GM12878 (cell line): ENCODE measurements around the gene C4B. TPM values are rescaled to one million over a fixed set of nuclear protein-coding genes. Genes with fewer than 3 reads are reported as not detected.

Experiments used
- ATAC-seq: fragments of 200-7000 bp; cut with Tn5 transposase; 3 replicates; pipeline ENCODE4 v1.9.1; 2020; ENCODE audit warnings: mild to moderate bottlenecking, moderate library complexity
- BruUV-seq: library from RNA; stranded (reverse); fragments of 400-500 nt; replicated peaks from 2 replicates; lab custom pipeline; 2021; lab: Mats Ljungman, UMichigan
- CTCF ChIA-PET: fragments of 300-600 bp; sonication (Branson Sonifier 250); formaldehyde crosslinking; extraction: SDS; loops from one replicate; lab custom pipeline; 2021; ENCODE audit warnings: inconsistent platforms; lab: Yijun Ruan, JAX
- POLR2A ChIA-PET: fragments of 350-600 bp; formaldehyde crosslinking; extraction: SDS; loops from one replicate; lab custom pipeline; 2021; ENCODE audit warnings: inconsistent platforms; lab: Charles Lee
- RAD21 ChIA-PET: fragments of 300-600 bp; sonication (Branson Sonifier 250); formaldehyde crosslinking; loops from one replicate; lab custom pipeline; 2023; ENCODE audit warnings: antibody characterized with exemption; ENCODE audit not compliant: unreplicated experiment; lab: Charles Lee
- SMC1A ChIA-PET: fragments of 300-600 bp; sonication (Branson Sonifier 250); formaldehyde crosslinking; loops from one replicate; lab custom pipeline; 2023; ENCODE audit not compliant: unreplicated experiment, uncharacterized antibody; lab: Charles Lee
- DNase-seq: peaks from one replicate; pipeline ENCODE4 v3.0.0-alpha.2; 2011; ENCODE audit warnings: low read depth, low spot score
- FAIRE-seq: peaks from 3 replicates; lab custom pipeline; 2011; peaks lifted over from hg19 to GRCh38; lab: Jason Lieb, UNC
- H2AFZ ChIP-seq: 2 replicates; pipeline ENCODE4 v1.6.0; 2011; ENCODE audit warnings: low read depth, low read length, control low read depth; ENCODE audit not compliant: control insufficient read depth
- H3K27ac ChIP-seq: 2 replicates; pipeline ENCODE4 v1.5.1; 2011; ENCODE audit warnings: control low read depth; ENCODE audit not compliant: control insufficient read depth, insufficient read depth
- H3K27me3 ChIP-seq, 2 experiments: replicated peaks in 1 of 2; 2 replicates each; pipeline versions ENCODE4 v1.6.0 to v1.6.1; 2011; ENCODE audit warnings: low read length in 1 of 2; ENCODE audit not compliant: control insufficient read depth in 2 of 2, insufficient read depth in 2 of 2
- H3K36me3 ChIP-seq, 2 experiments: 2 replicates each; pipeline ENCODE4 v1.5.1; 2011; ENCODE audit warnings: low read length in 1 of 2; ENCODE audit not compliant: control insufficient read depth in 2 of 2, insufficient read depth in 2 of 2
- H3K4me1 ChIP-seq: 2 replicates; pipeline ENCODE4 v1.6.1; 2011; ENCODE audit warnings: mild to moderate bottlenecking, low read length, moderate library complexity, mixed read lengths; ENCODE audit not compliant: control insufficient read depth, insufficient read depth
- H3K4me2 ChIP-seq: 2 replicates; pipeline ENCODE4 v1.6.0; 2011; ENCODE audit warnings: control low read depth; ENCODE audit not compliant: control insufficient read depth, insufficient read depth
- H3K4me3 ChIP-seq: fragments of 200-600 bp; sonication (generic); 2 replicates; pipeline ENCODE4 v1.5.1; 2016
- H3K79me2 ChIP-seq: 2 replicates; pipeline ENCODE4 v1.6.0; 2011; ENCODE audit warnings: low read length; ENCODE audit not compliant: control insufficient read depth, insufficient read depth
- H3K9ac ChIP-seq: 2 replicates; pipeline ENCODE4 v1.8.0; 2011; ENCODE audit warnings: low read length, control low read depth, mixed read lengths; ENCODE audit not compliant: control insufficient read depth, insufficient read depth
- H3K9me3 ChIP-seq: replicated peaks from 3 replicates; pipeline ENCODE4 v1.5.1; 2011; ENCODE audit warnings: mild to moderate bottlenecking, low read length; ENCODE audit not compliant: control insufficient read depth, insufficient read depth
- H4K20me1 ChIP-seq: 2 replicates; pipeline ENCODE4 v1.6.0; 2011; ENCODE audit not compliant: control insufficient read depth, insufficient read depth
- CUX1 ChIP-seq: IDR thresholded peaks from 2 replicates; pipeline ENCODE4 v1.6.1; 2012; ENCODE audit warnings: improper control_type of control experiment, low read depth, low read length; ENCODE audit not compliant: insufficient replicate concordance
- EGR1 ChIP-seq, 2 experiments: IDR thresholded peaks; 1 replicate in 1 of 2; 2 replicates in 1 of 2; pipeline ENCODE4 v1.6.1; 2011 to 2012; ENCODE audit warnings: low read depth in 2 of 2, low read length in 2 of 2, borderline replicate concordance in 1 of 2, mild to moderate bottlenecking in 1 of 2, moderate library complexity in 1 of 2
- HDAC2 ChIP-seq: fragments of 200-600 bp; sonication (generic); IDR thresholded peaks from 2 replicates; pipeline ENCODE4 v1.6.1; 2017
- MYB ChIP-seq: fragments of 150-350 bp; IDR thresholded peaks from 2 replicates; pipeline ENCODE4 v1.6.1; 2014; ENCODE audit warnings: mild to moderate bottlenecking, low read depth, low read length, borderline replicate concordance
- NR2C1 ChIP-seq: fragments of 450-650 bp; IDR thresholded peaks from 2 replicates; pipeline ENCODE4 v1.6.1; 2017; ENCODE audit warnings: antibody characterized with exemption, mild to moderate bottlenecking, moderate library complexity
- PAX8 ChIP-seq: fragments of 450-650 bp; IDR thresholded peaks from 2 replicates; pipeline ENCODE4 v1.6.1; 2017; ENCODE audit warnings: mild to moderate bottlenecking, moderate library complexity
- POLR2A ChIP-seq: IDR thresholded peaks from 2 replicates; pipeline ENCODE4 v1.6.1; 2011; ENCODE audit warnings: low read depth, mild to moderate bottlenecking, low read length
- RAD51 ChIP-seq: fragments of 450-650 bp; IDR thresholded peaks from 2 replicates; pipeline ENCODE4 v1.6.1; 2016; ENCODE audit warnings: moderate library complexity, mild to moderate bottlenecking, inconsistent platforms
- STAT1 ChIP-seq: fragments of 450-650 bp; conservative IDR thresholded peaks from 2 replicates; pipeline ENCODE4 v1.6.1; 2014; ENCODE audit warnings: antibody characterized with exemption, mild to moderate bottlenecking
- ZSCAN29 ChIP-seq: fragments of 450-650 bp; IDR thresholded peaks from 2 replicates; pipeline ENCODE4 v1.6.1; 2017; ENCODE audit warnings: mild to moderate bottlenecking, moderate library complexity
- WGBS: methylation state at CpG from one replicate; pipeline ENCODE4 v1.1.6; 2016; ENCODE audit warnings: low lambda C conversion rate; ENCODE audit not compliant: insufficient replicate concordance, insufficient coverage; ENCODE audit errors: missing lambda C conversion rate; 5-methylcytosine and 5-hydroxymethylcytosine counted together
- in situ Hi-C: fragments of 300-500 bp; cut with MboI; formaldehyde crosslinking; loops from 9 replicates; pipeline ENCODE4 v1.14.3; 2018; ENCODE audit warnings: mixed read lengths
- intact Hi-C: fragments of 100-400 bp; cut with micrococcal nuclease; formaldehyde crosslinking; loops from one replicate; pipeline ENCODE4 v1.14.2; 2022; ENCODE audit not compliant: unreplicated experiment
- polyA plus RNA-seq, 11 experiments: library from polyadenylated mRNA; depleted of rRNA in 4 of 11; unstranded in 6 of 11; stranded (reverse) in 5 of 11; fragments of >200 nt; fragmentation: Nextera tagmentation in 4 of 11; fragmentation: Illumina TruSeq in 1 of 11; extraction: Ambion mirVana in 4 of 11; extraction: Trizol in 1 of 11; gene quantifications; 1 replicate in 1 of 11; 2 replicates in 10 of 11; pipeline versions ENCODE4 v1.2.1 to v1.2.3, GENCODE V29; 2011 to 2016; ENCODE audit warnings: inconsistent platforms in 2 of 11, missing spikeins in 2 of 11, low read depth in 1 of 11
- total RNA-seq, 4 experiments: library from RNA; depleted of rRNA in 3 of 4; stranded (reverse); fragments of >200 nt in 3 of 4; fragmentation: Illumina TruSeq in 1 of 4; extraction: Trizol in 1 of 4; gene quantifications; 2 replicates each; pipeline versions ENCODE4 v1.2.1 to v1.2.3, GENCODE V29; 2013 to 2021

The C4B gene
- total and polyA plus RNA-seq, 10 of the 15 experiments (the other 5 are each of a cell fraction or from before 2014, with no cell fraction given) = 0.13 to 5.6 (median 1.7) TPM; not detected in 1

- ATAC-seq = no peak
- H3K27me3 ChIP-seq = peaks cover 0 to 1% of the 10 kb centered on the region in 2 experiments; a peak in 2 of 4 replicates
- POLR2A ChIA-PET = no interaction called here
- H3K4me2 ChIP-seq = no peak overlapping the region
- no peaks in the 10 kb centered on the region for H3K36me3 ChIP-seq
- FAIRE-seq = no peak
- H3K4me3 ChIP-seq = no peak overlapping the region
- no peaks in the 10 kb centered on the region for H3K79me2 ChIP-seq
- no peaks in the 10 kb centered on the region for H3K9me3 ChIP-seq
- no peak overlapping the region for H3K27ac ChIP-seq
- RAD21 ChIA-PET = no interaction called here
- 63% methylated on average over 14 of the region's 22 CpGs for WGBS
- no peak overlapping the region for H3K9ac ChIP-seq
- DNase-seq = no peak
- BruUV-seq = no TSS peak
- CTCF ChIA-PET = interaction anchor here (0.6 to 1.3 kb wide), 2 partner anchors 17 to 86 kb away, joined by 3 to 4 read pairs; partner anchors contain the start of gene SKIC2
- in situ Hi-C loops (no loop called here), intact Hi-C loops (loop anchor here (10.0 kb wide), 1 partner anchor 109 kb away; the partner anchor contains the start of genes PPT2 and PRRT1)
- H3K4me1 ChIP-seq = no peaks in the 10 kb centered on the region
- SMC1A ChIA-PET = no interaction called here
- no peak for TF ChIP-seq PAX8
- no peak for TF ChIP-seq MYB
- no peak for TF ChIP-seq HDAC2
- no peak for TF ChIP-seq EGR1 (IDR thresholded peaks at IDR 0.05; ENCODE audit: borderline replicate concordance in 1 of 2, low read depth in 2 of 2, low read length in 2 of 2)
- no peak for TF ChIP-seq RAD51
- TF ChIP-seq STAT1 = no peak
- no peak for TF ChIP-seq POLR2A
- no peak for TF ChIP-seq ZSCAN29
- TF ChIP-seq CUX1 = no peak
- no peak for TF ChIP-seq NR2C1
- no peak overlapping the region for H2AFZ ChIP-seq
- no peaks in the 10 kb centered on the region for H4K20me1 ChIP-seq
These were observed 31.3 kb downstream of the C4B start for GRCh38 chr6:32045811-32046449.
